ENCODE measurements around the gene SZT2.
"Not testable (repeated sequence)": the region's sequence is repeated elsewhere in the genome, so short reads cannot be mapped to it uniquely, and the experiment has no call there.

Gene SZT2

DNA sequence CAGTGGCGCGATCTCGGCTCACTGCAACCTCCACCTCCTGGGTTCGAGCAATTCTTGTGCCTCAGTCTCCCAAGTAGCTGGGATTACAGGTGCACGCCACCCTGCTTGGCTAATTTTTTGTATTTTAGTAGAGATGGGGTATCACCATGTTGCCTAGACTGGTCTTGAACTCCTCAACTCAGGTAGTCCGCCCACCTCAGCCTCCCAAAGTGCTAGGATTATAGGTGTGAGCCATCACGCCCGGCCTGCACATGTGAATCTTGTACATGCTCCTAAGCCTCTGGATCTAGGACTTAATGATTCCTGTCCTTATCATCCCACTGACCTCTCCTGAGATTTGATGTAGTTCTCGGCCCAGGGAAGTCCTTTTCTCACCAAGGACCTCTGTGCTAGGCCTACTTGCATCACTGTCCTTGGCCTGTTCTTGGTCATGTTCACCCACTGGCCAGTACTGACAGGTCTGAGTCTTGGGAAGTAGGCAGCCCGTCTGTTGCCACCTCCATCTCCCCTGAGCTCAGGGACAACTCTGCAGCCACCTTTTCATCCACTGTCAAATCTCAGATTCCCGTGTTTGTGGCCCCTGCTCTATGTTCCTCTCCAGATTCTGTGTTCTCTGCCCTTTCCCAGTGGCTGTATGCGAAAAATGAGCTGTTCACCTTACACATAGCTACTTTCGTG, 54.6 kb downstream of the SZT2 start:
- DNase-seq: no peak

DNA sequence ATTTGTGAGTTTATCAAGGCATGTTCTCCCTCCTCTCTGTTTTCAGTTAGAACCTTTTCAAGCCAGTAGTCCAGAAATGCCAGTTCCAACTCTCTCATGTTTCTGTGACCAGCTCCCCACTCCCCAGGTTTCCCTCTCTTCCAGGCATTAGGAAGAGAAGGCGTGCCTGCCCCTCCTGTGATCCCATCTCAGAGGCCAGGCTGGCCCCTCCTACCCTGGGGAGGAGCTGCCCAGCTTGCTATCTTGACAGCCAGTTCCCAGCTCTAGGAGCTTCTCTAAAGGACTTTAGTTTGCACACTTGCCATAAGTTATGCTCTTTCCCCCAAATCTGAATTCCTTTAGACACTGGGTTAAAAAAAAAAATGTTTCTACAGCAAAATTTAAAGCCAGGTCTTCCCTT, 55.1 kb downstream of the SZT2 start:
- DNase-seq: no peak

GRCh38 chr1:43445606-43446387, 56.1 kb downstream of the SZT2 start:
- DNase-seq: no peak

GRCh38 chr1:43446388-43446740, 56.7 kb downstream of the SZT2 start:
- no peak for DNase-seq

GRCh38 chr1:43446881-43447835, 57.5 kb downstream of the SZT2 start:
- DNase-seq: no peak

GRCh38 chr1:43447891-43448708, 58.4 kb downstream of the SZT2 start:
- DNase-seq: no peak

GRCh38 chr1:43448955-43449707, 59.4 kb downstream of the SZT2 start:
- DNase-seq: no peak

DNA sequence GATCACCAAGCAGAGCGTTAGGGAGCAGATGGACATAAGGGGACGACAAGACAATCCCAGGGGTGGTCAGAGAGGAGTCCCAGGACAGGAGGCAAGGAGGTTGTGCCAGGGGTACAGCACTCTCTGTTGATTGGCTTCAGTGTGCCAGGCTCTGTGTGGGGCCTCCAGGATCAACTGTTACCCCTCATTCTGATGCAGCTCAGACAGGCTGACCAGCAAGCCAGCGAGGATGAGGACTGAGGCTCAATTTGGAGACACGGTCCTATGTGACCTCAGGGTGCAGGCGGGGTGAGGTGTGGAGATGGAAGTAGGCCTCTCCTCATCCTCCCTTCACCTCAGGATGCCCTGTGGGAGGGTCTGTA, 60.0 kb downstream of the SZT2 start:
- no peak for DNase-seq

DNA sequence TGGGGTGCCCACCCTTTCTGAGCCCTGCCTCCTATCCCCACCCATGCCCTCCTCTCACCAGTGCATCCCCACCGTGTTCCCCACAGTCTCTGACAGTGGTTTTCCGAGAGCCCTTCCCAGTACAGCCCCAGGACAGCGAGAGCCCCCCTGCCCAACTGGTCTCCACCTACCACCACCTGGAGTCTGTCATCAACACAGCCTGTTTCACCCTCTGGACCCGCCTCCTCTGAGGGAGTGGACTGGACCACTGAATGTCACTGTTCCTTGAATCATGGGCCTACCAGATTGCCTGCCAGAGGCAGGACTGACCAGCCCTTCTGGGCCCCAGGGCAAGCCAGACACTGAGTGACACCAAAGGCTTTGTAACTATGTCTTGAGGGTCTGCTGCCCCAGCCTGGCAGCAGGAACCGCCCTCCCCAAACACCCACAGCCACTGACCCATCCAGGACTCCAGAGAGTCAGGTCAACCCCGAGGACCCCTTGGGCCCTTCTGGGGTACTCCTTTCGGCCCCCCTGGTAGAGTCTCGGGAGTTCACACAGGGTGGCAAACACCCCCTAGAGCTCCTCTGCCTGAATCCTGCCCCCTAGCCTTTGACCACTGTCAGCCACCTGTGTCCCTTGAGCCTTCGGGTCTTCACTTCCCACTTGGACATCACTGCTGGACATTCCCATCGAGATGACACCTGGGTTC, 60.7 kb downstream of the SZT2 start:
- no peak for DNase-seq

GRCh38 chr1:43451157-43451591, 61.5 kb downstream of the SZT2 start:
- no peak for DNase-seq

- DNase-seq: no peak
These were observed 62.2 kb downstream of the SZT2 start for GRCh38 chr1:43451701-43452532.

GRCh38 chr1:43452789-43453441, 63.2 kb downstream of the SZT2 start:
- peak; percentile 67 for DNase-seq

- peak; percentile 97 for DNase-seq
These were observed 64.0 kb downstream of the SZT2 start, which contains the start of gene HYI for GRCh38 chr1:43453442-43454269. Gene HYI, minus strand, starts transcription at chr1:43453931. Its CDS starts 138 bp downstream, at chr1:43453793.

DNA sequence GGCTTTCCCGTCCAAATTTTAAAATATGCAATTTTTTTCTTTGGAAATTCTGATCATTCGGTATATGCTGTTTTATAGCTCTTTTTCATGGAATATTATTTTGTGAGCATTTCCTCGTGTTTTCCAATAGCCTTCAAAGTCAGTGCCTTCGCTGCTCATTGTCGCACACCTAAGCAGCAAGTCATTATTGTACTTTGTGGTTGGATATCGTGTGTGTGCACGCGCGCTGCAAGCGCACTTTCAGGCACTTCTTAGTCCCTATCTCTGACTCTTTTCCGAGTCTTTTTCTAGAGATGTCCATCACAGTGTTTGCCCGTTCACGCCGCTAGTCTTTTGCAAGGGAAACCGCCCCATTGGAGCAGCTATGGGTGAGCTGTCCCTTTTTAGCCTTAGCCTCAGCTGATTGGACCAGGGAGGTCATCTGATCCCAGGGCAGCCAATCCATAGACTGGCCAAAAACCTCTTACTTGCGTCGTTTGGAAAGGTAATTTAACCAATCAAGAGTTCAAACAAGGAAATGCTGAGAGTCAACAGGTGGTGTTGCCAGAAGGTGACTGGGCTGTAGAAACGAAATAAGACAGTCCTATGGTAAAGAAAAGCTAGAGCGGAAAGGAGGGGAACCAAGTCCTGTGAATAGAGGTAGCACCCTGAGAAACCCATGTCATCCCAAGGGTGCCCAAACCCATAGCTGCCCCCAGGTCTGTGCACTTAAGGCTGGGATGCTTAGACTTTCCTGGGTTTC, 64.7 kb downstream of the SZT2 start:
- peak; percentile 97 for DNase-seq

- DNase-seq: no peak
These were observed 65.7 kb downstream of the SZT2 start for GRCh38 chr1:43455213-43455889.

DNA sequence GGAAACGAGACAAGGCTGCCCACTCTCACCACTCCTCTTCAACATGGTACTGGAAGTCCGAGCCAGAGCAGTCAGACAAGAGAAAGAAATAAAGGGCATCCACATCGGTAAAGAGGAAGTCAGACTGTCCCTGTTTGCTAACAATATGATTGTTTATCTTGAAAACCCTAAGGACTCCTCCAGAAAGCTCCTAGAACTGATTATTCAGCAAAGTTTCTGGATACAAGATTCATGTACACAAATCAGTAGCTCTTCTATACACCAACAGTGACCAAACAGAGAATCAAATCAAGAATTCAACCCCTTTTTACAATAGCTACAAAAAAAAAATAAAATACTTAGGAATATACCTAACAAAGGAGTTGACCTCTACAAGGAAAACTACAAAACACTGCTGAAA, 68.7 kb downstream of the SZT2 start:
- not testable (repeated sequence) for DNase-seq

GRCh38 chr1:43460988-43461693, 71.4 kb downstream of the SZT2 start:
- peak; percentile 70 for DNase-seq
